ENCODE data around the gene SCD. TPM values are rescaled to one million over a fixed set of nuclear protein-coding genes. Genes with fewer than 3 reads are reported as not detected.

SCD gene
- total RNA-seq, 1 donor from 2014 or later: 278 TPM

- no peaks in the 10 kb centered on the region for H3K9me3 Mint-ChIP-seq
- no peak overlapping the region for H3K4me3 Mint-ChIP-seq (ENCODE audit: low read depth)
- H3K36me3 Mint-ChIP-seq (ENCODE audit: low read depth): peaks cover 93% of the 10 kb centered on the region
- intact Hi-C loops (cut with micrococcal nuclease): no loop called here
- H3K27ac Mint-ChIP-seq: peak overlapping the region; percentile 44
- no peaks in the 10 kb centered on the region for H3K27me3 Mint-ChIP-seq (ENCODE audit: low read depth)
- H3K4me1 Mint-ChIP-seq (ENCODE audit: low read depth): peaks cover 60% of the 10 kb centered on the region
- no peak for DNase-seq (ENCODE audit: low spot score)
These were observed 9.3 kb downstream of the SCD start for GRCh38 chr10:100356067-100357017.

GRCh38 chr10:100357059-100357858 is 10.2 kb downstream of the SCD start:
- Mint-ChIP-seq H3K27ac (peak overlapping the region; percentile 34), H3K9me3 (no peaks in the 10 kb centered on the region), H3K4me3 (ENCODE audit: low read depth) (no peak overlapping the region), H3K36me3 (ENCODE audit: low read depth) (peaks cover 93% of the 10 kb centered on the region), H3K27me3 (ENCODE audit: low read depth) (no peaks in the 10 kb centered on the region), H3K4me1 (ENCODE audit: low read depth) (peaks cover 52% of the 10 kb centered on the region)
- no peak for DNase-seq (ENCODE audit: low spot score)
- intact Hi-C loops (cut with micrococcal nuclease): no loop called here

- H3K9me3 Mint-ChIP-seq: no peaks in the 10 kb centered on the region
- no peak overlapping the region for H3K4me3 Mint-ChIP-seq (ENCODE audit: low read depth)
- DNase-seq (ENCODE audit: low spot score): no peak
- peaks cover 48% of the 10 kb centered on the region for H3K4me1 Mint-ChIP-seq (ENCODE audit: low read depth)
- H3K36me3 Mint-ChIP-seq (ENCODE audit: low read depth): peaks cover 93% of the 10 kb centered on the region
- peak overlapping the region; percentile 56 for H3K27ac Mint-ChIP-seq
- intact Hi-C loops (cut with micrococcal nuclease): no loop called here
- no peaks in the 10 kb centered on the region for H3K27me3 Mint-ChIP-seq (ENCODE audit: low read depth)
These were observed 12.0 kb downstream of the SCD start for GRCh38 chr10:100359030-100359432.

GRCh38 chr10:100359529-100360150 is 12.6 kb downstream of the SCD start:
- Mint-ChIP-seq H3K4me1 (ENCODE audit: low read depth) (peaks cover 45% of the 10 kb centered on the region), H3K27me3 (ENCODE audit: low read depth) (no peaks in the 10 kb centered on the region), H3K9me3 (no peaks in the 10 kb centered on the region), H3K27ac (peak overlapping the region; percentile 56), H3K4me3 (ENCODE audit: low read depth) (no peak overlapping the region), H3K36me3 (ENCODE audit: low read depth) (peaks cover 93% of the 10 kb centered on the region)
- intact Hi-C loops (cut with micrococcal nuclease): no loop called here
- DNase-seq (ENCODE audit: low spot score): no peak

- H3K4me1 Mint-ChIP-seq (ENCODE audit: low read depth): peaks cover 41% of the 10 kb centered on the region
- no peaks in the 10 kb centered on the region for H3K9me3 Mint-ChIP-seq
- no peak for DNase-seq (ENCODE audit: low spot score)
- intact Hi-C loops (cut with micrococcal nuclease): no loop called here
- H3K27me3 Mint-ChIP-seq (ENCODE audit: low read depth): no peaks in the 10 kb centered on the region
- peak overlapping the region; percentile 59 for H3K27ac Mint-ChIP-seq
- no peak overlapping the region for H3K4me3 Mint-ChIP-seq (ENCODE audit: low read depth)
- H3K36me3 Mint-ChIP-seq (ENCODE audit: low read depth): peaks cover 91% of the 10 kb centered on the region
These were observed 13.2 kb downstream of the SCD start for GRCh38 chr10:100360234-100360633.

GRCh38 chr10:100362570-100363496 is 15.8 kb downstream of the SCD start:
- DNase-seq (ENCODE audit: low spot score): no peak
- Mint-ChIP-seq H3K36me3 (ENCODE audit: low read depth) (peaks cover 65% of the 10 kb centered on the region), H3K27me3 (ENCODE audit: low read depth) (no peaks in the 10 kb centered on the region), H3K4me1 (ENCODE audit: low read depth) (peaks cover 34% of the 10 kb centered on the region), H3K9me3 (no peaks in the 10 kb centered on the region), H3K4me3 (ENCODE audit: low read depth) (no peak overlapping the region), H3K27ac (peak overlapping the region; percentile 59)
- intact Hi-C loops (cut with micrococcal nuclease): no loop called here

- Mint-ChIP-seq H3K27me3 (ENCODE audit: low read depth) (no peaks in the 10 kb centered on the region), H3K9me3 (no peaks in the 10 kb centered on the region), H3K36me3 (ENCODE audit: low read depth) (peaks cover 59% of the 10 kb centered on the region), H3K4me1 (ENCODE audit: low read depth) (peaks cover 32% of the 10 kb centered on the region), H3K4me3 (ENCODE audit: low read depth) (no peak overlapping the region), H3K27ac (peak overlapping the region; percentile 64)
- intact Hi-C loops (cut with micrococcal nuclease): no loop called here
- DNase-seq (ENCODE audit: low spot score): no peak
These were observed 17.1 kb downstream of the SCD start for GRCh38 chr10:100364175-100364574.

- Mint-ChIP-seq H3K4me3 (ENCODE audit: low read depth) (no peak overlapping the region), H3K36me3 (ENCODE audit: low read depth) (peaks cover 52% of the 10 kb centered on the region), H3K9me3 (no peaks in the 10 kb centered on the region), H3K27ac (peak overlapping the region; percentile 53), H3K4me1 (ENCODE audit: low read depth) (peaks cover 31% of the 10 kb centered on the region), H3K27me3 (ENCODE audit: low read depth) (no peaks in the 10 kb centered on the region)
- intact Hi-C loops (cut with micrococcal nuclease): no loop called here
- no peak for DNase-seq (ENCODE audit: low spot score)
These were observed 17.8 kb downstream of the SCD start for GRCh38 chr10:100364735-100365391.

- Mint-ChIP-seq H3K4me3 (ENCODE audit: low read depth) (no peak overlapping the region), H3K4me1 (ENCODE audit: low read depth) (peaks cover 35% of the 10 kb centered on the region), H3K27me3 (ENCODE audit: low read depth) (no peaks in the 10 kb centered on the region), H3K9me3 (no peaks in the 10 kb centered on the region), H3K36me3 (ENCODE audit: low read depth) (peaks cover 13% of the 10 kb centered on the region), H3K27ac (no peak overlapping the region)
- intact Hi-C loops (cut with micrococcal nuclease): no loop called here
- no peak for DNase-seq (ENCODE audit: low spot score)
These were observed 21.7 kb downstream of the SCD start for GRCh38 chr10:100368721-100369120.

GRCh38 chr10:100370714-100371481 is 23.9 kb downstream of the SCD start:
- Mint-ChIP-seq H3K27ac (peak overlapping the region; percentile 95), H3K9me3 (no peaks in the 10 kb centered on the region), H3K4me1 (ENCODE audit: low read depth) (peaks cover 36% of the 10 kb centered on the region), H3K4me3 (ENCODE audit: low read depth) (peak overlapping the region; percentile 81), H3K27me3 (ENCODE audit: low read depth) (no peaks in the 10 kb centered on the region), H3K36me3 (ENCODE audit: low read depth) (no peaks in the 10 kb centered on the region)
- peak; percentile 60 for DNase-seq (ENCODE audit: low spot score)
- intact Hi-C loops (cut with micrococcal nuclease): loop anchor here (5.0 kb wide), 3 partner anchors 34 to 749 kb away; partner anchors contain the start of genes NDUFB8 and SLC25A28

GRCh38 chr10:100371482-100372027 is 24.5 kb downstream of the SCD start:
- peaks cover 36% of the 10 kb centered on the region for H3K4me1 Mint-ChIP-seq (ENCODE audit: low read depth)
- DNase-seq (ENCODE audit: low spot score): no peak
- H3K4me3 Mint-ChIP-seq (ENCODE audit: low read depth): peak overlapping the region; percentile 81
- H3K27me3 Mint-ChIP-seq (ENCODE audit: low read depth): no peaks in the 10 kb centered on the region
- H3K36me3 Mint-ChIP-seq (ENCODE audit: low read depth): no peaks in the 10 kb centered on the region
- intact Hi-C loops (cut with micrococcal nuclease): loop anchor here (5.0 kb wide), 3 partner anchors 34 to 749 kb away; partner anchors contain the start of genes NDUFB8 and SLC25A28
- H3K9me3 Mint-ChIP-seq: no peaks in the 10 kb centered on the region
- H3K27ac Mint-ChIP-seq: peak overlapping the region; percentile 95

Data from activated T-helper 2 cell treated with anti-CD3 and anti-CD28 coated beads, Interferon-gamma antibody, Interleukin-2, Interleukin-4, amounts not matched to agents 10 μg/mL and 5 μg/mL and 100 μg/mL, durations not matched to agents 14 hours and 24 hours and 36 hours (primary cell).